A549 (cell line): Measurements from ENCODE around the gene PI4K2A. TPM values are rescaled to one million over a fixed set of nuclear protein-coding genes. Genes with fewer than 3 reads are reported as not detected.

Experiments
- ATAC-seq, 2 experiments: fragments of 200-7000 bp in 1 of 2; fragments of >200 bp in 1 of 2; cut with Nextera tagmentation in 1 of 2; cut with Tn5 transposase in 1 of 2; 3 replicates each; pipeline versions ENCODE4 v1.8.0 to v1.9.1; 2018 to 2020; ENCODE audit warnings: mild to moderate bottlenecking in 1 of 2, moderate library complexity in 1 of 2
- CTCF ChIA-PET: fragments of 300-600 bp; sonication (Branson Sonifier 250); formaldehyde crosslinking; extraction: SDS; loops from one replicate; lab custom pipeline; 2021; ENCODE audit warnings: antibody characterized with exemption, inconsistent platforms; lab: Yijun Ruan, JAX
- POLR2A ChIA-PET: fragments of 350-600 bp; formaldehyde crosslinking; extraction: SDS; loops from one replicate; lab custom pipeline; 2021; ENCODE audit warnings: antibody characterized with exemption, inconsistent platforms; lab: Yijun Ruan, JAX
- DNase-seq, 2 experiments: peaks; one replicate each; pipeline versions ENCODE4 v3.0.0 to v3.0.0-alpha.2; 2011 to 2016; ENCODE audit warnings: low read depth in 1 of 2, low spot score in 1 of 2
- FAIRE-seq: peaks from 2 replicates; lab custom pipeline; 2011; peaks lifted over from hg19 to GRCh38; lab: Jason Lieb, UNC
- H3K27ac ChIP-seq, 2 experiments: fragments of >200 bp; sonication (Bioruptor Twin); formaldehyde crosslinking; 3 replicates each; pipeline ENCODE4 v1.5.1; 2016 to 2017
- H3K4me1 ChIP-seq: fragments of >200 bp; sonication (Bioruptor Twin); formaldehyde crosslinking; 3 replicates; pipeline ENCODE4 v1.6.1; 2016
- H3K4me2 ChIP-seq: fragments of >200 bp; sonication (Bioruptor Twin); formaldehyde crosslinking; 3 replicates; pipeline ENCODE4 v1.6.1; 2016
- H3K4me3 ChIP-seq: fragments of >200 bp; sonication (Bioruptor Twin); formaldehyde crosslinking; 3 replicates; pipeline ENCODE4 v1.5.1; 2016
- H3K9me3 ChIP-seq: fragments of >200 bp; sonication (Bioruptor Twin); formaldehyde crosslinking; 3 replicates; pipeline ENCODE4 v1.6.1; 2016
- BHLHE40 ChIP-seq: IDR thresholded peaks from 2 replicates; pipeline ENCODE4 v1.6.1; 2012; ENCODE audit warnings: low read depth, low read length, inconsistent platforms
- CBX8 ChIP-seq: fragments of 200-600 bp; sonication (generic); IDR thresholded peaks from 2 replicates; pipeline ENCODE4 v1.6.1; 2016
- CHD2 ChIP-seq: fragments of 150-350 bp; IDR thresholded peaks from 2 replicates; pipeline ENCODE4 v1.6.1; 2014; ENCODE audit warnings: low read length; ENCODE audit not compliant: partially characterized antibody
- HOXB5 ChIP-seq: fragments of 250-450 bp; sonication (Bioruptor Pico); IDR thresholded peaks from 2 replicates; pipeline ENCODE4 v1.5.0; 2020; ENCODE audit warnings: mild to moderate bottlenecking, moderate library complexity
- JUN ChIP-seq, 2 experiments: fragments of >200 bp; sonication (Bioruptor Twin); formaldehyde crosslinking; IDR thresholded peaks; 2 replicates in 1 of 2; 3 replicates in 1 of 2; pipeline ENCODE4 v1.6.1; 2016 to 2017
- MAZ ChIP-seq: fragments of 150-350 bp; IDR thresholded peaks from 2 replicates; pipeline ENCODE4 v1.6.1; 2014; ENCODE audit warnings: antibody characterized with exemption, low read depth, low read length, borderline replicate concordance
- MYC ChIP-seq: IDR thresholded peaks from 2 replicates; pipeline ENCODE4 v1.6.1; 2012; ENCODE audit warnings: mild to moderate bottlenecking, inconsistent platforms, low read length, improper control_type of control experiment, borderline replicate concordance
- NPAS2 ChIP-seq: fragments of 250-450 bp; sonication (Bioruptor Pico); IDR thresholded peaks from 2 replicates; pipeline ENCODE4 v1.8.0; 2022; ENCODE audit warnings: mild to moderate bottlenecking, moderate library complexity, borderline replicate concordance
- POLR2A ChIP-seq: IDR thresholded peaks from 2 replicates; pipeline ENCODE4 v1.6.1; 2012; ENCODE audit warnings: mild to moderate bottlenecking, low read length
- POLR2AphosphoS2 ChIP-seq: conservative IDR thresholded peaks from 2 replicates; pipeline ENCODE4 v1.6.1; 2012; ENCODE audit warnings: low read length, improper control_type of control experiment, inconsistent platforms
- RAD21 ChIP-seq, 2 experiments: fragments of >200 bp in 1 of 2; sonication (Bioruptor Twin) in 1 of 2; formaldehyde crosslinking in 1 of 2; IDR thresholded peaks in 1 of 2; conservative IDR thresholded peaks in 1 of 2; 2 replicates in 1 of 2; 3 replicates in 1 of 2; pipeline ENCODE4 v1.6.1; 2012 to 2018; ENCODE audit warnings: inconsistent platforms in 1 of 2
- TFCP2L1 ChIP-seq: fragments of 250-450 bp; sonication (Bioruptor Pico); IDR thresholded peaks from 2 replicates; pipeline ENCODE4 v1.5.0; 2021; ENCODE audit warnings: mild to moderate bottlenecking
- TP53 ChIP-seq: fragments of 250-450 bp; sonication (Bioruptor Pico); IDR thresholded peaks from 2 replicates; pipeline ENCODE4 v1.5.0; 2021; ENCODE audit warnings: mild to moderate bottlenecking, moderate library complexity
- ZC3H11A ChIP-seq: fragments of 450-650 bp; IDR thresholded peaks from 2 replicates; pipeline ENCODE4 v1.6.1; 2014; ENCODE audit warnings: antibody characterized with exemption, mild to moderate bottlenecking
- ZNF302 ChIP-seq: fragments of 250-450 bp; sonication (Bioruptor Pico); IDR thresholded peaks from 2 replicates; pipeline ENCODE4 v1.9.0; 2021; ENCODE audit warnings: inconsistent platforms, mild to moderate bottlenecking, moderate library complexity
- ZSCAN20 ChIP-seq: fragments of 250-450 bp; sonication (Bioruptor Pico); IDR thresholded peaks from 2 replicates; pipeline ENCODE4 v1.8.0; 2022; ENCODE audit warnings: mild to moderate bottlenecking, moderate library complexity
- WGBS: methylation state at CpG from one replicate; pipeline ENCODE4 v1.1.6; 2017; ENCODE audit errors: missing lambda C conversion rate; 5-methylcytosine and 5-hydroxymethylcytosine counted together
- polyA plus RNA-seq, 4 experiments: library from polyadenylated mRNA; depleted of rRNA in 3 of 4; stranded (reverse); fragments of >200 nt; fragmentation: RNase III in 1 of 4; extraction: RNeasy Plus Mini Kit Qiagen cat#74134 plus additional on column Dnase treatment in 1 of 4; gene quantifications; 2 replicates in 3 of 4; 3 replicates in 1 of 4; pipeline ENCODE4 v1.2.3, GENCODE V29; 2011 to 2017
- TF ChIP-seq, protein P1 (sequence below): fragments of 450-650 bp; IDR thresholded peaks from 2 replicates; pipeline ENCODE4 v1.6.1; 2014; ENCODE audit warnings: antibody characterized with exemption
- TF ChIP-seq, protein P2 (sequence below): fragments of 250-450 bp; sonication (Bioruptor Pico); IDR thresholded peaks from 2 replicates; pipeline ENCODE4 v1.5.0; 2020; ENCODE audit warnings: low read depth, mild to moderate bottlenecking, moderate library complexity
- TF ChIP-seq, protein P3 (sequence below): fragments of >200 bp; sonication (Bioruptor Twin); formaldehyde crosslinking; IDR thresholded peaks from 3 replicates; pipeline ENCODE4 v1.5.1; 2016
- TF ChIP-seq, protein P4 (sequence below): IDR thresholded peaks from 2 replicates; pipeline ENCODE4 v1.6.1; 2012; ENCODE audit warnings: low read depth, borderline replicate concordance
- TF ChIP-seq, protein P5 (sequence below): fragments of 250-450 bp; sonication (Bioruptor Pico); IDR thresholded peaks from 2 replicates; pipeline ENCODE4 v1.5.0; 2021; ENCODE audit warnings: mild to moderate bottlenecking, moderate library complexity, borderline replicate concordance

PI4K2A gene
- polyA plus RNA-seq, 2 of the 4 experiments (the other 2 are of a cell fraction) = 16.6 TPM

DNA sequence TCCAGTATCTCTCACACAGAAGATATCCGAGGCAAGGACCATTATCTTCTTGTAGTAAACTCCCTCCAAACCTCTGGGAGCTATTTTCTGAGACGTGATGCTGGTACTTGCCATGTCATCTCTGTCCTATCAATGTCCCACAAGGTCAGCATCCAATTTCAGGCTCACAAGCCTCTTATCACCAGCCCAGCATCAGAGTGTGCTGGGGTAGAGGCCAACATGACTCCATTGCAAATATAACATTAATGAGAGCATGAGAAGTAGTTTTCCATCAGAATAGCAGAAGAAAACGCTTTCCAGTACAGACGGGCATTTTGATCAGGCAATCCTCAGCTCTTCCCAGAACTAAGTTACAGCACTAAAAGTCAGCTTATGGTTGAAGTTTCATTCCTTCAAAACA is 12.7 kb upstream of the PI4K2A start:
- Histone ChIP-seq H3K9me3 (no peaks in the 10 kb centered on the region), H3K27ac (no peak overlapping the region), H3K4me1 (peaks cover 7% of the 10 kb centered on the region; the same call in 2 of the 3 replicates), H3K4me2 (no peak overlapping the region), H3K4me3 (no peak overlapping the region)
- TF ChIP-seq, protein P1, sequence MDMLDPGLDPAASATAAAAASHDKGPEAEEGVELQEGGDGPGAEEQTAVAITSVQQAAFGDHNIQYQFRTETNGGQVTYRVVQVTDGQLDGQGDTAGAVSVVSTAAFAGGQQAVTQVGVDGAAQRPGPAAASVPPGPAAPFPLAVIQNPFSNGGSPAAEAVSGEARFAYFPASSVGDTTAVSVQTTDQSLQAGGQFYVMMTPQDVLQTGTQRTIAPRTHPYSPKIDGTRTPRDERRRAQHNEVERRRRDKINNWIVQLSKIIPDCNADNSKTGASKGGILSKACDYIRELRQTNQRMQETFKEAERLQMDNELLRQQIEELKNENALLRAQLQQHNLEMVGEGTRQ = no peak
- TF ChIP-seq BHLHE40 = no peak
- TF ChIP-seq JUN (IDR thresholded peaks at IDR 0.05) = no peak
- no peak for TF ChIP-seq MYC
- no peak for TF ChIP-seq RAD21 (conservative IDR thresholded peaks at IDR 0.05 in 1 of 2, IDR thresholded peaks at IDR 0.05 in 1 of 2)
- no peak for TF ChIP-seq MAZ
- TF ChIP-seq, protein P2, sequence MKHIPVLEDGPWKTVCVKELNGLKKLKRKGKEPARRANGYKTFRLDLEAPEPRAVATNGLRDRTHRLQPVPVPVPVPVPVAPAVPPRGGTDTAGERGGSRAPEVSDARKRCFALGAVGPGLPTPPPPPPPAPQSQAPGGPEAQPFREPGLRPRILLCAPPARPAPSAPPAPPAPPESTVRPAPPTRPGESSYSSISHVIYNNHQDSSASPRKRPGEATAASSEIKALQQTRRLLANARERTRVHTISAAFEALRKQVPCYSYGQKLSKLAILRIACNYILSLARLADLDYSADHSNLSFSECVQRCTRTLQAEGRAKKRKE (CRISPR knock-in tag) = no peak
- TF ChIP-seq HOXB5 = no peak
- TF ChIP-seq TP53 (CRISPR knock-in tag) = no peak
- TF ChIP-seq, protein P3, sequence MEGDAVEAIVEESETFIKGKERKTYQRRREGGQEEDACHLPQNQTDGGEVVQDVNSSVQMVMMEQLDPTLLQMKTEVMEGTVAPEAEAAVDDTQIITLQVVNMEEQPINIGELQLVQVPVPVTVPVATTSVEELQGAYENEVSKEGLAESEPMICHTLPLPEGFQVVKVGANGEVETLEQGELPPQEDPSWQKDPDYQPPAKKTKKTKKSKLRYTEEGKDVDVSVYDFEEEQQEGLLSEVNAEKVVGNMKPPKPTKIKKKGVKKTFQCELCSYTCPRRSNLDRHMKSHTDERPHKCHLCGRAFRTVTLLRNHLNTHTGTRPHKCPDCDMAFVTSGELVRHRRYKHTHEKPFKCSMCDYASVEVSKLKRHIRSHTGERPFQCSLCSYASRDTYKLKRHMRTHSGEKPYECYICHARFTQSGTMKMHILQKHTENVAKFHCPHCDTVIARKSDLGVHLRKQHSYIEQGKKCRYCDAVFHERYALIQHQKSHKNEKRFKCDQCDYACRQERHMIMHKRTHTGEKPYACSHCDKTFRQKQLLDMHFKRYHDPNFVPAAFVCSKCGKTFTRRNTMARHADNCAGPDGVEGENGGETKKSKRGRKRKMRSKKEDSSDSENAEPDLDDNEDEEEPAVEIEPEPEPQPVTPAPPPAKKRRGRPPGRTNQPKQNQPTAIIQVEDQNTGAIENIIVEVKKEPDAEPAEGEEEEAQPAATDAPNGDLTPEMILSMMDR = no peak
- no peak for TF ChIP-seq CHD2
- no peak for TF ChIP-seq CBX8
- ATAC-seq (no peak), FAIRE-seq (no peak), DNase-seq (no peak)
- CTCF ChIA-PET = interaction anchor here (0.7 to 10.7 kb wide), 8 partner anchors 10 to 86 kb away, joined by 3 to 97 read pairs (median 4); partner anchors contain the start of gene ANKRD2
- POLR2A ChIA-PET = no interaction called here
- WGBS = 82% methylated on average over 4 of the region's 4 CpGs

DNA sequence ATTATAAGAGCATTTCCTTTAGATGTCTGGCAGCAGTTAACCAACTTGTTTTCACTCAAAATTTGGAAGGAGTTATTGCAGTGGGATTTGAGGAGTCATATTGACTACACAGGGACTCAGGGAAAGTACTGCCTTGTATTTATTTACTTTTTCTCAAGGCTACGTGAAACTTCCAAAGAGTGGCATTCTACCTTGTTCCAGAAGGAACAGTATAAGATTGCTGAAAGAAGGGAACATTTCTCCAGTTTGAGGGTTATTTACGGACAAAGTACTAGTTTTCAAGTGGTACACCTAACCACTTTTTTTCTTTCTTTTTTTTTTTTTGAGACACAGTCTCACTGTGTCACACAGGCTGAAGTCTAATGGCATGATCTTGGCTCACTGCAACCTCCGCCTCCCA is 12.2 kb upstream of the PI4K2A start:
- Histone ChIP-seq H3K4me3 (no peak overlapping the region), H3K27ac (no peak overlapping the region), H3K4me2 (no peak overlapping the region), H3K9me3 (no peaks in the 10 kb centered on the region), H3K4me1 (peaks cover 7% of the 10 kb centered on the region; the same call in 2 of the 3 replicates)
- POLR2A ChIA-PET = no interaction called here
- CTCF ChIA-PET = interaction anchor here (0.8 to 10.7 kb wide), 7 partner anchors 10 to 164 kb away, joined by 3 to 97 read pairs (median 4); partner anchors contain the start of gene ANKRD2
- FAIRE-seq (no peak), DNase-seq (no peak), ATAC-seq (no peak)
- TF ChIP-seq, protein P4, sequence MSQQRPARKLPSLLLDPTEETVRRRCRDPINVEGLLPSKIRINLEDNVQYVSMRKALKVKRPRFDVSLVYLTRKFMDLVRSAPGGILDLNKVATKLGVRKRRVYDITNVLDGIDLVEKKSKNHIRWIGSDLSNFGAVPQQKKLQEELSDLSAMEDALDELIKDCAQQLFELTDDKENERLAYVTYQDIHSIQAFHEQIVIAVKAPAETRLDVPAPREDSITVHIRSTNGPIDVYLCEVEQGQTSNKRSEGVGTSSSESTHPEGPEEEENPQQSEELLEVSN = no peak
- TF ChIP-seq TFCP2L1 (CRISPR knock-in tag) (no peak), ZC3H11A (no peak), POLR2A (no peak), ZNF302 (CRISPR knock-in tag) (no peak), MYC (no peak), POLR2AphosphoS2 (no peak), CBX8 (no peak), NPAS2 (CRISPR knock-in tag) (no peak), ZSCAN20 (CRISPR knock-in tag) (no peak)
- TF ChIP-seq, protein P5, sequence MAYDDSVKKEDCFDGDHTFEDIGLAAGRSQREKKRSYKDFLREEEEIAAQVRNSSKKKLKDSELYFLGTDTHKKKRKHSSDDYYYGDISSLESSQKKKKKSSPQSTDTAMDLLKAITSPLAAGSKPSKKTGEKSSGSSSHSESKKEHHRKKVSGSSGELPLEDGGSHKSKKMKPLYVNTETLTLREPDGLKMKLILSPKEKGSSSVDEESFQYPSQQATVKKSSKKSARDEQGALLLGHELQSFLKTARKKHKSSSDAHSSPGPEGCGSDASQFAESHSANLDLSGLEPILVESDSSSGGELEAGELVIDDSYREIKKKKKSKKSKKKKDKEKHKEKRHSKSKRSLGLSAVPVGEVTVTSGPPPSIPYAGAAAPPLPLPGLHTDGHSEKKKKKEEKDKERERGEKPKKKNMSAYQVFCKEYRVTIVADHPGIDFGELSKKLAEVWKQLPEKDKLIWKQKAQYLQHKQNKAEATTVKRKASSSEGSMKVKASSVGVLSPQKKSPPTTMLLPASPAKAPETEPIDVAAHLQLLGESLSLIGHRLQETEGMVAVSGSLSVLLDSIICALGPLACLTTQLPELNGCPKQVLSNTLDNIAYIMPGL (CRISPR knock-in tag) = no peak
- 81% methylated on average over 3 of the region's 3 CpGs for WGBS
